GM12878 (cell line): ENCODE data around the gene LRRC63. TPM values are rescaled to one million over a fixed set of nuclear protein-coding genes. Genes with fewer than 3 reads are reported as not detected.

Experiments
- BHLHE40 ChIP-seq, 2 experiments: fragments of 450-650 bp in 1 of 2; IDR thresholded peaks; 2 replicates each; pipeline ENCODE4 v1.6.1; 2011 to 2017; ENCODE audit warnings: low read depth in 2 of 2, borderline replicate concordance in 1 of 2, improper control_type of control experiment in 1 of 2, low read length in 1 of 2, mild to moderate bottlenecking in 1 of 2
- CBFB ChIP-seq: IDR thresholded peaks from 2 replicates; pipeline ENCODE4 v1.6.1; 2016; ENCODE audit warnings: antibody characterized with exemption, low read depth
- CHD2 ChIP-seq: IDR thresholded peaks from 2 replicates; pipeline ENCODE4 v1.6.1; 2011; ENCODE audit warnings: low read depth, low read length, improper control_type of control experiment, borderline replicate concordance
- ETV6 ChIP-seq, 2 experiments: fragments of 450-650 bp in 1 of 2; IDR thresholded peaks in 1 of 2; conservative IDR thresholded peaks in 1 of 2; 2 replicates each; pipeline ENCODE4 v1.6.1; 2014; ENCODE audit warnings: antibody characterized with exemption in 1 of 2, borderline replicate concordance in 1 of 2, low read depth in 1 of 2, mild to moderate bottlenecking in 1 of 2, moderate library complexity in 1 of 2
- FOXM1 ChIP-seq: IDR thresholded peaks from 2 replicates; pipeline ENCODE4 v1.6.1; 2012; ENCODE audit warnings: low read depth, mild to moderate bottlenecking, inconsistent platforms, low read length, moderate library complexity
- HCFC1 ChIP-seq: fragments of 150-350 bp; IDR thresholded peaks from 2 replicates; pipeline ENCODE4 v1.6.1; 2014; ENCODE audit warnings: low read length
- JUNB ChIP-seq: IDR thresholded peaks from 2 replicates; pipeline ENCODE4 v1.6.1; 2016; ENCODE audit warnings: antibody characterized with exemption, mild to moderate bottlenecking
- MAX ChIP-seq: IDR thresholded peaks from 2 replicates; pipeline ENCODE4 v1.6.1; 2012; ENCODE audit warnings: low read depth, low read length, improper control_type of control experiment
- MEF2B ChIP-seq: fragments of 450-650 bp; IDR thresholded peaks from 2 replicates; pipeline ENCODE4 v1.6.1; 2018; ENCODE audit warnings: mild to moderate bottlenecking, moderate library complexity; ENCODE audit not compliant: partially characterized antibody, poor library complexity, severe bottlenecking
- MLLT1 ChIP-seq: fragments of 450-650 bp; IDR thresholded peaks from 2 replicates; pipeline ENCODE4 v1.6.1; 2016; ENCODE audit warnings: mild to moderate bottlenecking
- NBN ChIP-seq: fragments of 450-650 bp; IDR thresholded peaks from 2 replicates; pipeline ENCODE4 v1.6.1; 2016
- NFYA ChIP-seq: IDR thresholded peaks from 2 replicates; pipeline ENCODE4 v1.6.1; 2011; ENCODE audit warnings: low read depth, mild to moderate bottlenecking, low read length, improper control_type of control experiment, borderline replicate concordance
- PAX8 ChIP-seq: fragments of 450-650 bp; IDR thresholded peaks from 2 replicates; pipeline ENCODE4 v1.6.1; 2017; ENCODE audit warnings: mild to moderate bottlenecking, moderate library complexity
- POLR2AphosphoS2 ChIP-seq: IDR thresholded peaks from 2 replicates; pipeline ENCODE4 v1.6.1; 2011; ENCODE audit warnings: low read depth, mild to moderate bottlenecking, low read length, improper control_type of control experiment, moderate library complexity
- SMAD5 ChIP-seq: IDR thresholded peaks from 2 replicates; pipeline ENCODE4 v1.6.1; 2016; ENCODE audit warnings: antibody characterized with exemption, low read depth
- SP1 ChIP-seq: IDR thresholded peaks from one replicate; pipeline ENCODE4 v1.6.1; 2011; ENCODE audit warnings: low read depth, low read length
- STAT1 ChIP-seq: fragments of 450-650 bp; conservative IDR thresholded peaks from 2 replicates; pipeline ENCODE4 v1.6.1; 2014; ENCODE audit warnings: antibody characterized with exemption, mild to moderate bottlenecking
- TCF12 ChIP-seq: IDR thresholded peaks from 2 replicates; pipeline ENCODE4 v1.6.1; 2011; ENCODE audit warnings: low read depth, mild to moderate bottlenecking, low read length
- TCF3 ChIP-seq: IDR thresholded peaks from 2 replicates; pipeline ENCODE4 v1.6.1; 2012; ENCODE audit warnings: low read depth, mild to moderate bottlenecking, low read length, borderline replicate concordance; ENCODE audit not compliant: insufficient read depth
- WRNIP1 ChIP-seq: IDR thresholded peaks from 2 replicates; pipeline ENCODE4 v1.6.1; 2011; ENCODE audit warnings: low read depth, low read length, improper control_type of control experiment, borderline replicate concordance
- YY1 ChIP-seq: IDR thresholded peaks from 2 replicates; pipeline ENCODE4 v1.6.1; 2011; ENCODE audit warnings: low read depth, mild to moderate bottlenecking, low read length
- ZNF217 ChIP-seq: fragments of 450-650 bp; IDR thresholded peaks from 2 replicates; pipeline ENCODE4 v1.6.1; 2017; ENCODE audit warnings: antibody characterized with exemption, mild to moderate bottlenecking
- ZNF592 ChIP-seq: fragments of 450-650 bp; IDR thresholded peaks from 2 replicates; pipeline ENCODE4 v1.6.1; 2017; ENCODE audit warnings: mild to moderate bottlenecking, moderate library complexity
- ZZZ3 ChIP-seq: IDR thresholded peaks from 2 replicates; pipeline ENCODE4 v1.6.1; 2011; ENCODE audit warnings: low read depth; ENCODE audit not compliant: control insufficient read depth, insufficient read length
- polyA plus RNA-seq, 11 experiments: library from polyadenylated mRNA; depleted of rRNA in 4 of 11; unstranded in 6 of 11; stranded (reverse) in 5 of 11; fragments of >200 nt; fragmentation: Nextera tagmentation in 4 of 11; fragmentation: Illumina TruSeq in 1 of 11; extraction: Ambion mirVana in 4 of 11; extraction: Trizol in 1 of 11; gene quantifications; 1 replicate in 1 of 11; 2 replicates in 10 of 11; pipeline versions ENCODE4 v1.2.1 to v1.2.3, GENCODE V29; 2011 to 2016; ENCODE audit warnings: inconsistent platforms in 2 of 11, missing spikeins in 2 of 11, low read depth in 1 of 11
- total RNA-seq, 4 experiments: library from RNA; depleted of rRNA in 3 of 4; stranded (reverse); fragments of >200 nt in 3 of 4; fragmentation: Illumina TruSeq in 1 of 4; extraction: Trizol in 1 of 4; gene quantifications; 2 replicates each; pipeline versions ENCODE4 v1.2.1 to v1.2.3, GENCODE V29; 2013 to 2021
- TF ChIP-seq, protein P1 (sequence below): fragments of 450-650 bp; conservative IDR thresholded peaks from 2 replicates; pipeline ENCODE4 v1.6.1; 2017; ENCODE audit warnings: mild to moderate bottlenecking, moderate library complexity

Gene LRRC63
- total and polyA plus RNA-seq, 10 of the 15 experiments (the other 5 are each of a cell fraction or from before 2014, with no cell fraction given): 0.34 to 0.98 (median 0.76) TPM; not detected in 1

DNA sequence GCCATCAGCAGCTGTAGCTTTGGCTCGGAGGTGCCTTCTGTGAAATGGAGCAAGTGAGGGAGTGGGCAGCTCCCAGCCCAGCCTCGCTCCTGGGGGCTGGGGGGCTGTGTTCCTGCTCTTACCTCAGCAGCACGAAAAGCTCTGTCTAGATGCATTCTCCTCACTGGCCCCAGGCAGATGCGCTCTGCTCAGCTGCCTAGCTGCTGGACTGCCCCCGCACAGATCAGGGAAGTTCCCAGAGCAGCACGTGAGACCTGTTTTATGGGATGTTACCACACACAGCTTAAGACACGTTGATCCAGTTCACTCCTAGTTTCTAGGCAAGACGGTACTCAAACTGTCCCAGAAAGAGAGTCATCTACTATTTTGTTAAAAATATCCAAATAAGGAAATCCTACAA, 43.4 kb upstream of the LRRC63 start (continued):
- TF ChIP-seq HCFC1: no peak
- TF ChIP-seq ZZZ3: no peak
- TF ChIP-seq CHD2: no peak
- peak in 1 of 2 experiments; percentile 17; a peak in 1 of 4 replicates for TF ChIP-seq ETV6 (conservative IDR thresholded peaks at IDR 0.05 in 1 of 2, IDR thresholded peaks at IDR 0.05 in 1 of 2; ENCODE audit: borderline replicate concordance in 1 of 2, low read depth in 1 of 2)
- TF ChIP-seq MEF2B: no peak
- TF ChIP-seq MLLT1: no peak
- TF ChIP-seq, protein P1, sequence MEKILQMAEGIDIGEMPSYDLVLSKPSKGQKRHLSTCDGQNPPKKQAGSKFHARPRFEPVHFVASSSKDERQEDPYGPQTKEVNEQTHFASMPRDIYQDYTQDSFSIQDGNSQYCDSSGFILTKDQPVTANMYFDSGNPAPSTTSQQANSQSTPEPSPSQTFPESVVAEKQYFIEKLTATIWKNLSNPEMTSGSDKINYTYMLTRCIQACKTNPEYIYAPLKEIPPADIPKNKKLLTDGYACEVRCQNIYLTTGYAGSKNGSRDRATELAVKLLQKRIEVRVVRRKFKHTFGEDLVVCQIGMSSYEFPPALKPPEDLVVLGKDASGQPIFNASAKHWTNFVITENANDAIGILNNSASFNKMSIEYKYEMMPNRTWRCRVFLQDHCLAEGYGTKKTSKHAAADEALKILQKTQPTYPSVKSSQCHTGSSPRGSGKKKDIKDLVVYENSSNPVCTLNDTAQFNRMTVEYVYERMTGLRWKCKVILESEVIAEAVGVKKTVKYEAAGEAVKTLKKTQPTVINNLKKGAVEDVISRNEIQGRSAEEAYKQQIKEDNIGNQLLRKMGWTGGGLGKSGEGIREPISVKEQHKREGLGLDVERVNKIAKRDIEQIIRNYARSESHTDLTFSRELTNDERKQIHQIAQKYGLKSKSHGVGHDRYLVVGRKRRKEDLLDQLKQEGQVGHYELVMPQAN: no peak
- TF ChIP-seq SP1: no peak
- TF ChIP-seq BHLHE40 (IDR thresholded peaks at IDR 0.05; ENCODE audit: borderline replicate concordance in 1 of 2, low read depth in 2 of 2, low read length in 1 of 2): peak; percentile 94 to 96
- no peak for TF ChIP-seq NFYA
- TF ChIP-seq YY1: 0 out of 2 replicates have a peak, but pooled peaks have one; percentile 17
- no peak for TF ChIP-seq JUNB
- TF ChIP-seq STAT1: no peak
- TF ChIP-seq PAX8: no peak
- no peak for TF ChIP-seq MAX
- 0 out of 2 replicates have a peak, but pooled peaks have one; percentile 9 for TF ChIP-seq TCF12
- no peak for TF ChIP-seq NBN
- TF ChIP-seq WRNIP1: no peak
- no peak for TF ChIP-seq ZNF592
- TF ChIP-seq ZNF217: no peak
- TF ChIP-seq SMAD5: no peak
- no peak for TF ChIP-seq TCF3
- 0 out of 2 replicates have a peak, but pooled peaks have one; percentile 19 for TF ChIP-seq CBFB
- no peak for TF ChIP-seq FOXM1
- TF ChIP-seq POLR2AphosphoS2: peak; percentile 71
